ENCODE measurements around the gene MORN4. TPM values are rescaled to one million over a fixed set of nuclear protein-coding genes. Genes with fewer than 3 reads are reported as not detected.

MORN4 gene
- polyA plus RNA-seq, 1 donor (not counting 4 experiments of a cell fraction or from before 2014, with no cell fraction given): 9.1 TPM

GRCh38 chr10:97666992-97667391 is 33.7 kb upstream of the MORN4 start:
- Histone ChIP-seq H3K4me3 (ENCODE audit: control insufficient read depth in 2 of 3, extremely low read depth in 1 of 3, insufficient read depth in 2 of 3, low read depth in 1 of 3, low read length in 3 of 3) (no peak overlapping the region), H3K9me1 (ENCODE audit: control insufficient read depth, extremely low read depth, insufficient read depth, low read length) (no peaks in the 10 kb centered on the region), H3K4me2 (ENCODE audit: control insufficient read depth, extremely low read depth, insufficient read depth, low read depth, low read length) (no peak overlapping the region), H3K4me1 (ENCODE audit: control insufficient read depth, extremely low read depth, insufficient read depth, low read length) (no peaks in the 10 kb centered on the region), H3K9ac (ENCODE audit: control insufficient read depth, extremely low read depth, insufficient read depth, low read length) (no peak overlapping the region), H3K9me3 (ENCODE audit: control insufficient read depth, low read depth, low read length) (no peaks in the 10 kb centered on the region), H2AFZ (ENCODE audit: control insufficient read depth, low read length) (no peak overlapping the region), H4K20me1 (ENCODE audit: control insufficient read depth, extremely low read depth, insufficient read depth, low read length) (peaks cover 3% of the 10 kb centered on the region), H3K79me2 (ENCODE audit: control insufficient read depth, insufficient read depth, low read length) (no peaks in the 10 kb centered on the region), H3K27me3 (ENCODE audit: control insufficient read depth, extremely low read depth, insufficient read depth, low read length) (no peaks in the 10 kb centered on the region), H3K36me3 (ENCODE audit: control insufficient read depth in 2 of 2, extremely low read depth in 1 of 2, insufficient read depth in 2 of 2, low read length in 2 of 2) (peaks cover 43 to 45% of the 10 kb centered on the region in 2 experiments), H3K27ac (ENCODE audit: control insufficient read depth, insufficient read depth, low read length) (no peak overlapping the region)
- dilution Hi-C loops (cut with MboI; ENCODE audit: extremely low pct_ligation_motif_present, low sequenced_read_pairs): no loop called here
- no peak for TF ChIP-seq EZH2 (IDR thresholded peaks at IDR 0.05; ENCODE audit: low read length)
- TF ChIP-seq CTCF (optimal IDR thresholded peaks at IDR 0.05 in 1 of 3, IDR thresholded peaks at IDR 0.05 in 1 of 3, conservative IDR thresholded peaks at IDR 0.05 in 1 of 3; ENCODE audit: extremely low read depth in 1 of 3, insufficient read depth in 2 of 3, low read length in 3 of 3): no peak
- FAIRE-seq: no peak
- DNase-seq (ENCODE audit: low read depth, low spot score): no peak

GRCh38 chr10:97664282-97664850 is 31.1 kb upstream of the MORN4 start:
- no peaks in the 10 kb centered on the region for H3K9me1 ChIP-seq (ENCODE audit: control insufficient read depth, extremely low read depth, insufficient read depth, low read length)
- no peak for TF ChIP-seq CTCF (optimal IDR thresholded peaks at IDR 0.05 in 1 of 3, IDR thresholded peaks at IDR 0.05 in 1 of 3, conservative IDR thresholded peaks at IDR 0.05 in 1 of 3; ENCODE audit: extremely low read depth in 1 of 3, insufficient read depth in 2 of 3, low read length in 3 of 3)
- peaks cover 33 to 39% of the 10 kb centered on the region in 2 experiments for H3K36me3 ChIP-seq (ENCODE audit: control insufficient read depth in 2 of 2, extremely low read depth in 1 of 2, insufficient read depth in 2 of 2, low read length in 2 of 2)
- no peaks in the 10 kb centered on the region for H3K4me1 ChIP-seq (ENCODE audit: control insufficient read depth, extremely low read depth, insufficient read depth, low read length)
- no peak overlapping the region for H2AFZ ChIP-seq (ENCODE audit: control insufficient read depth, low read length)
- dilution Hi-C loops (cut with MboI; ENCODE audit: extremely low pct_ligation_motif_present, low sequenced_read_pairs): no loop called here
- no peaks in the 10 kb centered on the region for H3K9me3 ChIP-seq (ENCODE audit: control insufficient read depth, low read depth, low read length)
- no peak for DNase-seq (ENCODE audit: low read depth, low spot score)
- H4K20me1 ChIP-seq (ENCODE audit: control insufficient read depth, extremely low read depth, insufficient read depth, low read length): peaks cover 3% of the 10 kb centered on the region
- no peak overlapping the region for H3K4me3 ChIP-seq (ENCODE audit: control insufficient read depth in 2 of 3, extremely low read depth in 1 of 3, insufficient read depth in 2 of 3, low read depth in 1 of 3, low read length in 3 of 3)
- H3K27ac ChIP-seq (ENCODE audit: control insufficient read depth, insufficient read depth, low read length): no peak overlapping the region
- no peaks in the 10 kb centered on the region for H3K79me2 ChIP-seq (ENCODE audit: control insufficient read depth, insufficient read depth, low read length)
- no peak for FAIRE-seq
- no peaks in the 10 kb centered on the region for H3K27me3 ChIP-seq (ENCODE audit: control insufficient read depth, extremely low read depth, insufficient read depth, low read length)
- H3K4me2 ChIP-seq (ENCODE audit: control insufficient read depth, extremely low read depth, insufficient read depth, low read depth, low read length): no peak overlapping the region
- H3K9ac ChIP-seq (ENCODE audit: control insufficient read depth, extremely low read depth, insufficient read depth, low read length): no peak overlapping the region
